22Rv1 (cell line): ENCODE results near the gene SPACDR.

ENCODE experiments used
- ZFX ChIP-seq: fragments of 450-650 bp; IDR thresholded peaks from 2 replicates; pipeline ENCODE4 v1.6.1; 2017; ENCODE audit warnings: antibody characterized with exemption, borderline replicate concordance
- TF ChIP-seq, protein P1 (sequence below): fragments of 450-650 bp; IDR thresholded peaks from 2 replicates; pipeline ENCODE4 v1.5.1; 2017; ENCODE audit warnings: mild to moderate bottlenecking

DNA sequence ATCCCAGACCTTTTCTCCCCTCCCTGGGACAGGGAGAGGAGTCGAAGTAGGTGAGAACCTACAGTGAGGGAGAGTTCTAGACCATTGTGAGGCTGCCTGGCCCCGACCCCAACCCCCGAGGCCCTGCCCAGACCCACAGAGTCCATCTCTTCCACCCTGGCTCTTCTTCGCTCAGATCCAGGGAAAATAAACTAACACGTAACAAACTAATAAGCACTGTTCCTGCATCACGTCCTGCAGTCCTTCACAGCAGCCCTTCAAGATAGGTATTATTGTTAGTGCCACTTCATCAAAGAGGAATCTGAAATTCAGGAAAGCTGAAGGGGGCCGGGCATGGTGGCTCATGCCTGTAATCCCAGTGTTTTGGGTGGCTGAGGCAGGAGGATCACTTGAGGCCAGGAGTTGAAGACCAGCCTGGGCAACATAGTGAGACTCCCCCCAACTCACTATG lies at the start of gene SPACDR:
- TF ChIP-seq, protein P1, sequence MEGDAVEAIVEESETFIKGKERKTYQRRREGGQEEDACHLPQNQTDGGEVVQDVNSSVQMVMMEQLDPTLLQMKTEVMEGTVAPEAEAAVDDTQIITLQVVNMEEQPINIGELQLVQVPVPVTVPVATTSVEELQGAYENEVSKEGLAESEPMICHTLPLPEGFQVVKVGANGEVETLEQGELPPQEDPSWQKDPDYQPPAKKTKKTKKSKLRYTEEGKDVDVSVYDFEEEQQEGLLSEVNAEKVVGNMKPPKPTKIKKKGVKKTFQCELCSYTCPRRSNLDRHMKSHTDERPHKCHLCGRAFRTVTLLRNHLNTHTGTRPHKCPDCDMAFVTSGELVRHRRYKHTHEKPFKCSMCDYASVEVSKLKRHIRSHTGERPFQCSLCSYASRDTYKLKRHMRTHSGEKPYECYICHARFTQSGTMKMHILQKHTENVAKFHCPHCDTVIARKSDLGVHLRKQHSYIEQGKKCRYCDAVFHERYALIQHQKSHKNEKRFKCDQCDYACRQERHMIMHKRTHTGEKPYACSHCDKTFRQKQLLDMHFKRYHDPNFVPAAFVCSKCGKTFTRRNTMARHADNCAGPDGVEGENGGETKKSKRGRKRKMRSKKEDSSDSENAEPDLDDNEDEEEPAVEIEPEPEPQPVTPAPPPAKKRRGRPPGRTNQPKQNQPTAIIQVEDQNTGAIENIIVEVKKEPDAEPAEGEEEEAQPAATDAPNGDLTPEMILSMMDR, result no peak
- TF ChIP-seq ZFX, result no peak
